Midbrain (tissue), 1 donor: ENCODE measurements around the gene OSCP1.

Source experiments
- DNase-seq: peaks from one replicate; lab custom pipeline; 2025; lab: John Stamatoyannopoulos, UW

OSCP1 gene

GRCh38 chr1:36382669-36383068, 67.6 kb downstream of the OSCP1 start:
- DNase-seq, result no peak

GRCh38 chr1:36382231-36382630, 68.0 kb downstream of the OSCP1 start:
- DNase-seq, result no peak

DNA sequence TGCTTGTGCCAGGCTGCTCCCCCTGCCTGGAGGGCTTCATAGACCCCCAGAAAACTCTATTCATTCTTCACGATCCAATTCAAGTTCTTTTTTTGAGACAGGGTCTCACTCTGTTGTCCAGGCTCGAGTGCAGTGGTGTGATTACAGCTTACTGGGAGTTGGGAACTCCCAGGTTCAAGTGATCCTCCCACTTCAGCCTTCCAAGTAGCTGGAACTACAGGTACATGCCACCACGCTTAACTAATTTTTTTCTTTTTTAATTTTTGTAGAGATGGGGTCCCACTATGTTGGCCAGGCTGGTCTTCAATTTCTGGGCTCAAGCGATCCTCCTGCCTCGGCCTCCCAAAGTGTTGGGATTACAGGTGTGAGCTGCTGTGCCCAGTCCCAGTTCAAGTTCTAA, 68.8 kb downstream of the OSCP1 start:
- DNase-seq, result no peak

DNA sequence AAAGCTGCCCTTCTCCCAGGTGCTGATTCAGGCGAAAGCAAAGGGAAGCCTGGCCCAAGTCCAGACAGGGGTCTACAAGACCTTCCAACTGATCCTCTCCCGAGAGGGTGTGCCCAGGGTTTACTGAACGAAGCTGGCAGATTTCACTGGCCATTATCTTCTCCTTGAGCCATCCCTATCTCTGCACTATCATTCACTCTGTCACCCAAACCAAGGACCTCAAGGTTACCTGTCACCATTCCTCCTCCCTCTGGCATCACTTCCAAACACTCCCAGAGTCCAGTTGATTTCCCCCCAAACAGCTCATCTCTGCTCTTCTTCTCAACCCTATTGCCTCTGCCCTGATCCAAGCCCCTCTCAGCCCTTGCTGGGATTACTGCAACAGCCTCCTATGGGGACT, 69.5 kb downstream of the OSCP1 start:
- DNase-seq, result no peak

GRCh38 chr1:36380143-36380619, 70.1 kb downstream of the OSCP1 start:
- no peak for DNase-seq

DNA sequence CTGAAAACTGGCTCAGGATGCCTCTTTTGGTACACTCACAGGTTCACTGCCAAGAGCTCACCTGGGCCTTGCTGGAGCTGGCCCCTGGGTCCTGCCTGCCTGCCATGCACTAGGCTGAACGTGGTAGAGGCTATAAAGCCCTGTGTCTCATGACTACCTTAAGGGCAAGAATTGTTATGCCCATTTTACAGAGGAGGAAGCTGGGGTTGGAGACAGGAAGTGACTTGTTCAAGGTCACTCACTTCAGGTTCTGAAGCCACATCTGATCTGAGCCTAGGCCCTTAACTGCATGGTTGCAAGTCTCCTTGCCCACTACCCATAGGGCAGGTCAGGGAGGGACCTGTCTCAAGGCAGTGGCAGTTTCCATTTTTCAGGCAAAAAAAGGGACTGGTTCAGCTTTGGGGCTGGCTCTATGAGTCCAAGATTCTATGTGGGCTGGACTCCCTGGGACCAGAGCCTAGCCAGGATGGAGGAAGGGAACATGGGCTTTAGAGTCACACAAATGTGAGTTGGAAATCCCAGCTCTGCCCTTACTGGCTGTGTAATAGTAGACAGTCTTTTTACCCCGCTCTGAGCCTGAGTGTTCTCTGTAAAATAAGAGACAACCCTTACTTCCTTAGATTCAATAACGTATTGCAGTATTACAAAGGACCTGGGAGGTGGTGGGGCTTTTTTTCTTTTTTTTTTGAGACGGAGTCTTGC, 72.3 kb downstream of the OSCP1 start:
- no peak for DNase-seq

DNA sequence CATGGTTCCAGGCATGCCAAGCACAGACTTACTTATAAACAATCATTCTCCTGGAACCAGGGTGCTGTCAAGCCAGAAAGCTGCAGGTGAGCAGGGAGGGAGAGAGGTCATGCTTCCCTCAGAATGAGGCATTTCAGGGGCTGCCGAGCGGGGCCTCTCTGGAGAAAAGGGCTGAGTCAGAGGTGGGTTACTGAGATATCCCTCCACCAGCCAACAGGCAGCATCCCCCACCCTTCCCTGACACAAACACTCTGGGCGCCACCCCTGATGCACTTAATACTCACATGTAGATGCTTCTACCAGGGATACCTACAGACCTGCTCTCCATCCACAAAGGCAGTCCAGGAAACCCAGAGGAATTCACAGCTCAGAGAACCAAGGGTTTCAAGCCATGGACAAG, 77.6 kb downstream of the OSCP1 start:
- DNase-seq, result no peak

GRCh38 chr1:36369061-36369861, 81.0 kb downstream of the OSCP1 start:
- peak; percentile 66 for DNase-seq
